NCI-H128 (cell line): Measurements from ENCODE around the gene POU5F2.

Experiments
- DNase-seq: peaks from one replicate; lab custom pipeline; 2025; ENCODE audit not compliant: unreplicated experiment; lab: John Stamatoyannopoulos, UW

The POU5F2 gene

DNA sequence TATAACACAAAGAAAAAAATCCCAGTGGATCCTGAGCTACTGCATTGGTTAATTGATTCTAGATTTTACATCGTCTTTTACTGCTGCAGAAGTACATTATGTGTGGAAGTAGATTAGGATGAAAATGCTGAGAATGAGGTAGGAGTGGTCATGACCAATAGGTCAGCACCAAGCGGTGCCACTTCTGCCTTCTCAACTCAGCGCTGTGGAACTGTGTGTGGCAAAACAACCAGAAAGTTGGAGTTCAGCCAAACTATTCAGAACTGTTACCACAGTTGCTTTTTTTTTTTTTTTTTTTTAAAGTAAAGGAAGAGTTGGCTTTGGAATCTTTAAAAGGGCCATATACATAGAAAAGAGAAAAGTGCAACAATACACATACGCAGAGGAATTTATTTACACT lies 24.2 kb downstream of the POU5F2 start:
- DNase-seq: peak; percentile 1

DNA sequence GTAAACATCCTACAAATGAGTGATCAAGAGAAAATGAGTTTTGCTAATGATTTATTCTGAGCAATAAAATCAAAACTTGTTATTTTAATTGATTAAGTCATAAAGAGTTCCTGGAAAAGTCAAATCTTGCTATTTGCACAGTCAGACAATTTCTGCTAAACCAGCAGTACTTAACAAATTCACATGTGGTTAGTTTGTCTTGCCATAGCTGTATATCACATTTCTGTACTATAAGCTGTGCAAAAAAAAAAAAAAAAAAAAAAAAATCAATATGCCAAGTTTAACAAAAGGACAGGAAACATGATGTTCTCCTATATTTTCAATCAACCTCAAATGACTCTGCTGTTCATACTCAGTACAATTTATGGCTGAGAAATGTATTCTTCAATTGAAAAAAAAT lies 24.9 kb downstream of the POU5F2 start:
- no peak for DNase-seq

DNA sequence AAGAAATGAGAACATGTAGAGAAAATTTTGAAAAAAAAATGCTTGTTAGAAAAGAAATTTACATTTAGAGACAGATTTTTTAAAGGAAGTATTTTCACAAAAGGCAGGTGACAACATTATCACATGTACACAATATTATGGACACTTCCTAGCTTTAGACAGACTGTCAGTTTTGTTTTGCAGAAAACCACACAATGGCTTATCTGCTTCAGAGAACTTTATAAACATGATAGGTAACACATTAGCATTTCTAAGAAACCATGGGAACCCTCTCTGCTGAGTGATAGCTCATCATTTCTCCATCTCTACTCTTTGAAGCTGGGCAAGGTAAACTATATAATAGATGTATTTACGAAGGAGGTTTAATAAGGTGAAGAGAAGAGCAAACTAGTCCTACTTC lies 25.6 kb downstream of the POU5F2 start:
- no peak for DNase-seq

DNA sequence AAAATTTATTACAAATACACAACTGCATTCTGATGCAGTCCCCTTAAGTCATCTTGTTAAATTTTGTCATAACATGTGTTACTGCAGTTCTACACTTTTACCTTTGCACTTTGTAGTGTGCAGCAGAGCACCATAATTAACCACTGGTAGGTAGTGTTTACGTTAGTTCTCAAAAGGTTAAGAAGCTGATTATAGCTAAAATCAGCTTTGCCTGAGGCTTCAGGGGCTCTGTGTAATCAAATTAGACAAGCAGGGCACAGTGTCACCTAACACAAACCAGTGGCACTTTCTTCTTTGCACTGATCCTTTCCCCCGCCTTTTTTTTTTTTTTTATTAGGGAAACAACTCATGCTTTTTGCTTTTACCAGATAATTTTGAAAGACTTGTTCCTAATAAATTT lies 26.1 kb downstream of the POU5F2 start:
- no peak for DNase-seq

DNA sequence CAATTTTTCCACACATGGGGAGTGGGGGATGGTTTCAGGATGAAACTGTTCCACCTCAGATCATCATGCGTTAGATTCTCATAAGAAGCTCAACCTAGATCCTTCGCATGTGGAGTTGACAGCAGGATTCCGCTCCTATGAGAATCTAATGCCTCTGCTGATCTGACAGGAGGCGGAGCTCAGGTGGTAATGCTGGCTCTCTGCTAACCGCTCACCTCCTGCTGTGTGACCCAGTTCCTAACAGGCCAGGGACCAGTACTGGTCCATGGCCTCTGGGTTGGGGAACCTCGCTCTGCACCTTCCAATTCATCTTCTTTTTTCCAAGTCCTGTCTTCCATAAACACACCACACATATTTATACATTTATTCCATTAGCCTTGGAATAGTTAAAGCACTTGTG lies 33.0 kb downstream of the POU5F2 start:
- no peak for DNase-seq

DNA sequence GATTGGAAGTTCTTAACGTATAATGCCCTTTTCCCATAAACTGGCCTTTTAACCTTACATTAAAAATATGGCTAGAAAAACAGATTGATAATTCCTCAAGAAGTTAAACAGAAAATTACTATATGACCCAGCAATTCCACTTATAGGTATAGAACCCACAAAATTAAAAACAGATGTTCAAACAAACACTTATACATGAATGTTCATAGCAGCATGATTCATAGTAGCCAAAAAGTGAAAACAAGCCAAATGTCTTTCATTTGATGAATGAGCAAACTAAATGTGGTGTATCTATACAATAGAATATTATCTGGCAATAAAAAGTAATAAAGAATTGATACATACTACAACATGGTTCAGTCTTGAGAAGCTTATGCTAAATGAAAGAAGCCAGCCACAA lies 35.5 kb downstream of the POU5F2 start:
- DNase-seq: no peak

DNA sequence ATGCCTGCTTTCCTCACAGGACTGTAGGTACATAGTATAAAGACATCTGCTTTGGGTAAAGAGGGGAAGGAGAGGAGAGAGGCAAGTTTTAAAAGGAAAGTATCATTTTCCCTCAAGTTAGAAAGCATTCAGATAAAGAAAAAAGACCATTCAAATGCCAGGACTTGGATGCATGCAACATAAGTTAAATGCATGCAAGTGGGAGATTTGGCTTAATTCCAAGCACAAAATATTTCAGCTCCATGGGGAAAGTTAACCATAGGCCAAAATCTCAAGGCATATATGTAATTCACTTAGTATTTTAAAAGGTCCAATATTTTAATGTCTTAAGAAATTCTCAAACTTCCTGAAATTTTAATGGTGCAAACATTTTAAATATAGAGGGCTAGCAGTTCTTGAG lies 36.4 kb downstream of the POU5F2 start:
- no peak for DNase-seq

DNA sequence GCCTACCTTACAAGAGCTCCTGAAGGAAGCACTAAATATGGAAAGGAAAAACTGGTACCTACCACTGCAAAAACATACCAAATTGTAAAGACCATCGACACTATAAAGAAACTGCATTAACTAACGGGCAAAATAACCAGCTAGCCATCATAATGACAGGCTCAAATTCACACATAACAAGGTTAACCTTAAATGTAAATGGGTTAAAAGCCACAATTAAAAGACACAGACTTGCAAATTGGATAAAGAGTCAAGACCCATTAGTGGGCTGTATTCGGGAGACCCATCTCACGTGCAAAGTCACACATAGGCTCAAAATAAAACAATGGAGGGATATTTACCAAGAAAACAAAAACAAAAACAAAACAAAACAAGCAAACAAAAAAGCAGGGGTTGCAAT lies 49.4 kb downstream of the POU5F2 start:
- DNase-seq: no peak
